COR-L47 (cell line): Measurements from ENCODE around the gene WWC1.

Source experiments
- DNase-seq: peaks from one replicate; lab custom pipeline; 2025; lab: John Stamatoyannopoulos, UW

Gene WWC1

GRCh38 chr5:168364750-168365550, 73.5 kb downstream of the WWC1 start:
- DNase-seq: no peak

GRCh38 chr5:168365581-168366081, 74.2 kb downstream of the WWC1 start:
- DNase-seq: no peak

DNA sequence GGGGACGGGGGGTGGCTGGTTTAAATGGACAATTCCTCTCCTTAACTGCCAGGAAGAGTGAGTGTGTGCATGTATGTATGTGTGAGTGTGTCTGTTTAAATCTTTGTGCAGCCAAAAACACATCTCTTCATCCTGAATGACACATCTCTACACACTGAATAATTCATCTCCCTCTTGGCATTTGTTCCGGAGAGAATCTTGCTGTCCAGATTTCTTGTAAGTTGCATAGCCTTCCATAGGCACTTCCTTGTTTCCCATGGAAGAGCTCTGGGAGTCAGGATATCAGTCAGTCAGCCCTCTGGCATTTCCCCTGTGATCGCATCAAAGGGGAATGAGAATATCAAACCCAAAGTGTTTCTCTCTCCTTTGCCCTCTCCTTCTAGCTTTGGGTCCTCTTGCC, 74.7 kb downstream of the WWC1 start:
- no peak for DNase-seq

DNA sequence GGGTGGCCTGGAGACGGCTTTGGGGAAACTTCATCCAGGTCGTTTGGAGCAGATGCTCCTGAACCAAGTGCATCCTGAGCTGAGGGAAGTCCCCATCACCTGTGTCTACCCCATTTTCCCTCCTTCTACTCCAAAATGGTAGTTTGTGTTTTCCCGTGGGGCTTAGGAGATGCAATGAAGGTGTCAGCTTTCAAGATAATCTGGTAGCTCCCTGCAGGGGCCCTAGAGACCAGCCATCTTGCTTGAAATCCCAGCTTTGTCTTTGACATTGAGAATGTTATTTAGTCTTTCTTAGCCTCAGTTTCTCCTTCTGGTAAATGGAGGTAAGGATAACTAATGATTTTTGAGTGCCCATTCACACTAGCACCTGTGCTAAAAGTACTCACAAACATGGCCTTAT, 77.4 kb downstream of the WWC1 start:
- no peak for DNase-seq

DNA sequence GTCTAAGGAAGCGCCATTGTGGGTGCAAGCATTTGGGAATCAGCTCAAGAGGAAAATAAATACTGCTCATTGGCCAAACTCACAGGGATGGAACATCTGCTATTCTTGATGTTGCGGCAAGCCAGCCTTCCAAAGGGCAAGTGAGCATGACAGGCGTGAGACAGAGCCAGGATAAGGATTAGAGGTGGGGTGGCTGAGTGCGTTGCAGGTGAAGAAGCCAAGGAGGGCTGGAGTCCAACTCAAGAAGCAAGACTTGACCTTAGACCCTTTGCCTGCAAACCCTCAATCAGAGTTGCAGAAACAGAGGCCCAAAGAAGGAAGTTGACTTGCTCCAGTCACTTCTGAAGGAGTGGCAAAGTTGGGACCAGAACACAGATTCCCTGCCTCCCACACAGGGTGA, 79.4 kb downstream of the WWC1 start:
- DNase-seq: no peak

GRCh38 chr5:168372356-168372946, 81.0 kb downstream of the WWC1 start:
- DNase-seq: no peak

DNA sequence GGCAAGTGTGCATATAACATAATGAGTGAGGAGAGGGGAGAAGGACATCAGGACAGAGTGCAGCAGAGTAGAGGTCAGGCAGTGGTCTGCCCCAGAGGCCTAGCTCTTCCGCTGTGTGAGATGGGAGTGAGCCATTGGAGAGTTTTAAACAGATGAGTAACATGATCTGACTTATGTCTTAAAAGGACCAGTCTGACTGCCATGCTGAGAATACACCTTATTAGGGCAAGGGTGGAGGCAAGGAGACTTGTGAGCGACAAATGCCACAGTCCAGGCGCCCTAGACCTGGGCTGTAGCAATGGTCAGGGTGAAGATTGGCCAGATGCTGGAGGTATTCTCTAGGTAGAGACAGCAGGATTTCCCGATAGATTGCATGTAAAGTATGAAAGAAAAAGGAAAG, 83.1 kb downstream of the WWC1 start:
- no peak for DNase-seq

GRCh38 chr5:168375214-168375613, 83.8 kb downstream of the WWC1 start:
- DNase-seq: no peak

GRCh38 chr5:168377525-168377924, 86.1 kb downstream of the WWC1 start:
- no peak for DNase-seq

GRCh38 chr5:168378741-168379140, 87.3 kb downstream of the WWC1 start:
- no peak for DNase-seq

- DNase-seq: no peak
Observed at GRCh38 chr5:168382421-168382820, 91.0 kb downstream of the WWC1 start.

DNA sequence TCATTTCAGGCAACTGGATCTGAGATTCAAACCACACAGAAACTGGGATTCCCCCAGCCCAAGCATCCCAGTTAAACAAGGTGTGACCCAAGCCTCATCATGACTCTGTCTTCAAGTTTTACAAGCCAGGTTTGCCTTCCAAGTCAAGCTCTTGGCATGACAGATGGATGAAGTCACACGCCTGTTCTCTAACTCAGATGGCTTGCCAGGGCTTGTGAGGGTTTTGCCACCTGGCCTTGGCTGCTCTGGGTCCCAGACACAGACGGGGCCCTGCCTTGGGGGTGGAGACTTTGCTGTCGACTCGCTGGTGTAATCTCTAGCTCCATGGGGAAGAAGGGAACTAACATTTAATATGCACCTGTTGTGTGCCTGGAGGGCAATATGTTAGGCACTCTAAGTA, 99.0 kb downstream of the WWC1 start:
- no peak for DNase-seq

GRCh38 chr5:168393773-168394172, 102.3 kb downstream of the WWC1 start:
- DNase-seq: no peak

- no peak for DNase-seq
Observed at GRCh38 chr5:168400429-168401220, 109.2 kb downstream of the WWC1 start.

DNA sequence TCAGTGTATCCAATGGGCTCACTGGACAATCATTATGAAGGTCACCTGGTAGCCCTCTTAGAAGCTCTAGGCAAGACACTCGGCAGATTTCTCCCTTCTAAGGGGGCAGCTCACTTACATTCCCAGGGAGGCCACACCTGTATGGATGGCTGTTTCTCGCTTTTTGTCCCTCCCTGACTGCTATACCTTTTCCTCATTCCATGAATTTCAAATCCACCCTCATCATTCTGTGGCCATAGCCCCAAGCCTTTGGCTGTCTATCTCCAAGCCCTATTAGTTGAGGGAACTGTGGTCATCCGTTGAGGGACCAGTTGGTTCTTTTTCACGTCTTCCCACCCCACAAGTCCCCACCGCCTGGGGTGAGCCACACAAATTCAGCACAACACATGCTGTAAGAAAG, 109.8 kb downstream of the WWC1 start:
- DNase-seq: no peak

DNA sequence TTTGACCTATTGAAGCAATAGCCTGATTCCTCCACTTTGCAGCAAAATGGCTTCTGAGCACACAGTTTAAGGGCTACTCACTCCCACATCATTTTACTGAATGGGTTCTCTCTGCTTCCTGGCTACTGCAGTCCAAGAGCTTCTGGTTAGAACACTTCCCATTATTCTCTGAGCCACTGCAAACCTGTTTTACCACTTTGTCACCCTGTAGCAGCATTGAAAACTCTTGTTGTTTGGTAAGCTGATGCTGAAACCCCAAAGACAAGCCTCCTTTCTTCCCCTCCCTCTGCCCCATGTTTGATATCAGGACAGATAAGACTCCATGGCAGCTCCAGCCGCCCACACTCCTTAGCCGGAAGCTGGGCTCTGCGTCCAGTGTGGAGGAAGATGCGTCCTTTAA, 110.4 kb downstream of the WWC1 start:
- no peak for DNase-seq

DNA sequence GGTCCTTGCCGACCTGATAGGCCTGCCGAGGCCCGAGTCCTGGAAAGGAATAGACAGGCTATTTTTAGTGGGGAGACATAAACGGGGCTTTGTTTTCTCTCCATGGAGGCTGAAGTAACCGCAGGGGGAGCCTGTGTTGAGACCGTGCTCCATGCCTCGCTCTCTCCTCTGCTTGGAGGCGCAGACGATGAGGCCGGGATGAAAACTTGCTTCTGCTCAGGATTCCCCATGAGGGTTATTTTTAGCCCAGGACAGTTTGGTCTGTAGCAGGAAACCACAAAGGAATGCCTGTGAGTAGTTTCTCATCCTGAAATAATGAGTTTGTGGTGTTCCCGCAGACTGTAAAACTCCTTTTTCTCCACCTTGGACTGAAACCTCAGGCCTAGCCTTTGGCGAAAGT, 112.9 kb downstream of the WWC1 start:
- DNase-seq: no peak

DNA sequence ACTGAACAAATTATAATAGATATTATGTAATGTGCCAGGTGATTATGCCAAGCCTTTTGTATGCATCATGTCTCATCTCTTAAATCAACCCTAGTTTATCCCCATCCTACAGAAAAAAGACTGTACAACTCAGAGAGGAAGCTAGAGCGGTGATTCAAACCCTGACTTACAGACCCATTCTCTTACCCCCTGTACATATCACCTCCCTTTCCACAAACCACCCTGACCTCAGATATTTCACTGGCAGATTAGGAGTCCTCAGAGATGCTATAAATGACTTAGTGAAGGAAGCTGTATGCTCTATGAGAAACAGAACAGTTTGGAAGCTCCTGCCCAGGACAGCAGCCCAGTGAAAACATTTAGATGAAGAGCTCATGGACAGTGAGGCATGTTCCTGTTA, 115.8 kb downstream of the WWC1 start:
- DNase-seq: no peak

- no peak for DNase-seq
Observed at GRCh38 chr5:168408561-168409305, 117.3 kb downstream of the WWC1 start.

DNA sequence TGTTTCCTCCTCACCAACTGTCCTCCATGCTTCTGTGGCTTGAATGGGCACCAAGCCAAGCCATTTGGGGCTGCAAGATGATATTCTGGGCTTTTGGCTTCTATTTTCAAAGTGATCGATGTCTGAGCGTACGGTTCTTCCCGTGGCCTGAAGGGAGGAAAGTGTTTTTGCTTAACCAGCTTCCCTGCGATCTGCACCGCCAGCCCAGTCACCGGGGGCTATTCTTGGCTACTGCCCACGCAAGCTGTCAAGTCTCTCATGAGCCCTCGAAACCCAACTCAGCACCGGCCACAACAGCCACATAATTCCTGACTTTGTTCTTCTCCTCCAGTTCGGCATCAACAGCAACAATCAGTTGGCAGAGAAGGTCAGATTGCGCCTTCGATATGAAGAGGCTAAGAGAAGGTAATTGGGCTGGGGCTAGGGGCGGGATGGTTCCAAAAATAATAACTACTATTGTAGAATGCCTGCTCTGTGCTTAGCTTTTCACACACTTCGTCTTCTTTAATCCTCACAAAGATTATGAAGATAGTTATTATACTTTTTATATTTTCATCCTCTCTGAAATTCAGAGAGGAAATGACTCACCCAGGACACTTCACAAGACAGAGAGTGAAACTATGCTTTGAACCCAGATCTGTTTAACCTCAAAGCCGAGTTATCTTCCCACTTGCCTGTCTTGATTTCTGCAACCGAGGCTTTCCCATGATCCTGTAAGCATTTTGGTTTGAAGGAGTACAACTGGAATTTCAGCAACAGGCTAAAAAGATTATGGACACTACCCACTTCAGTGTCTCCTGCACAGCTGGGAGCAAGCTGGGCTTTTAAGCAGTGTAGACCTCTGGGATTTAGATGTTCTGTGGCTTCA, 118.4 kb downstream of the WWC1 start:
- DNase-seq: no peak

DNA sequence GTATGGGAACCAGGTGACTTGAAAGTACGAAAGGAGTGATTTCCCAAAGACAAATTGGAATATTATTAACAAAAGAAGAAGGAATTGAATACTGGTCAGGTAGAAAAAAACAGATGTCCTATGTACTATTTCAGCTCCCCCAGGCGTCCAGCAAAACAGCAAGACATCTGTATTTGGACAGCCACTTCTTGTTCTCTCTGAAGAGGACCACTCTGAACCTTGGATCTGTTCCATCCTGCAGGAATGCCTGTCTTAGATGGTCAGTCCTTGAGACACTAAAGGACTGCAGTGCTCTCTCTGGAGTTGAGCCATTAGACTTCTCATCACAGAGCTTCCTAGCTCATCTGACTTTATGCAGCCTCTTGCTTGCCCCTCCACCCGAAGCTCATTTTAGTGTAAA, 120.4 kb downstream of the WWC1 start:
- no peak for DNase-seq
